HG03342 (cell line): ENCODE results near the gene TBC1D8.
"Not testable (repeated sequence)": the region's sequence is repeated elsewhere in the genome, so short reads cannot be mapped to it uniquely, and the experiment has no call there.

Experiments used
- ATAC-seq: cut with Tn5 transposase; IDR thresholded peaks from one replicate; pipeline ENCODE4 v1.9.1; 2021; ENCODE audit warnings: mild to moderate bottlenecking, moderate library complexity; ENCODE audit not compliant: unreplicated experiment

Gene TBC1D8

DNA sequence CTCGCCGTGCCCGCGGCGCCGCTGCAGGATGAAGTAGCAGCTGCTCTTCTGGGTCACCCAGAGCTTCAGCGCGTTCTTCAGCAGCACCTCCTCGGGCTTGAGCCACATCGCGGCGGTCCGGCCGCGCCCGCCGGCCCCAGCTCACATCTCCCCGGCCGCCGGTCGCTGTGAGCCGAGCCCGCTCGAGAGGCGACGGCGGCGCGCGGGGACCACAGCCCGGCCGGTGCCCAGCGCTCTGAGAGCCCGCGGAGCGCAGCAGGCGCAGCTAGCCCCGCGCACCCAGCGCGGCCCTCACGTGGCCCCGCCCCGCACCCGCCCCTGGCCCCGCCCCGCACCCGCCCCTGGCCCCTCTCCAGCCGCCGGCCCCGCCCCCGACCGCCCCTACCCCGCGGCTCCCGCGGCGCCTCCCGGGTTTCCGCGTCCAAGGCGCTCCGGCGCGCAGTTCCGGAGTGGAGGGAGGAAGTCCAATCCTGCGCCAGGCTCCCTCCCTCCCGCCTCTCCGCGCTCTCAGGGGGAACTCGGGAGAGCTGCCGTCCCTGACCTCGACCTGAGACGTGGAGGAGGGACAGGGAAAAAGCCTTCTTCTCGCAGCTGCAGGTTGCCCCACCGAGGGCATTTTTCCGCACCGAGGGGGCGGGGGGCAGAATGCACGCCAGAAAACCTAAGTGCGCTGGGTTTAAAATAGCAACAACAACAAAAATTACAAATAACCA is at the start of gene TBC1D8:
TBC1D8 (minus strand) TSS at position 237 of the 713 bp plus-strand sequence; CDS start at position 108, 129 bp downstream.
- peak; percentile 66 for ATAC-seq

GRCh38 chr2:101200676-101201075 is 49.5 kb upstream of the TBC1D8 start:
- ATAC-seq = no peak

GRCh38 chr2:101199251-101199791 is 48.1 kb upstream of the TBC1D8 start:
- no peak for ATAC-seq

- no peak for ATAC-seq
Observed at GRCh38 chr2:101197814-101198213, 46.6 kb upstream of the TBC1D8 start.

- no peak for ATAC-seq
Observed at GRCh38 chr2:101197215-101197745, 46.1 kb upstream of the TBC1D8 start.

DNA sequence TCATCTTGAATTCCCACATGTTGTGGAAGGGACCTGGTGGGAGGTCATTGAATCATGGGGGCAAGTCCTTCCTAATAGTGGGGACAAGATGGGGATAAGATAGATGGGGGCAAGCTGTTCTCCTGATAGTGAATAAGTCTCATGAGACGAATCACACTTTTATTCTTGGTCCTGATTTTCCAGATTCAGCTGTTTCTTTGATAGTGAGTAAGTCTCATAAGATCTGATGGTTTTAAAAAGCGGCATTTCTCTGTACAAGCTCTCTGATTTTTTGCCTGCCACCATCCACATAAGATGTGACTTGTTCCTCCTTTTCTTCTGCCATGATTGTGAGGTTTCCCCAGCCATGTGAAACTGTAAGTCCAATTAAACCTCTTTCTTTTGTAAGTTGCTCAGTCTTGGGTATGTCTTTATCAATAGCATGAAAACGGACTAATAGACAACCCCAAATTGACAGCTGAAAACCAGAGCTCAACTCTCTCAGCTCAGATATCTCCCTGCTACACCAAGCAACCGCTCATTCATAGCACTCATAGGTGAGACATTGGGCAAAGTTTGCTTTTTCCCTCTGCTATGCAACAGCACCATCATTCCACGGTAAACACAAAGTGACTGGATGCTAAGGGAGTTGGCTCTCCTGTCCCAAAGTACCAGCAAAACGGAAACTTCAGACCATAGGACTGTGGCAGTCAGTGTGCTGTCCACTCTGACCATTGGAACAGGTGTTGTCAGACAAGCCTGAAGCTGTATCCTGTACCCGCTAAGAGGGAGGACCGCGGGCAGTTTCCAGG is 44.9 kb upstream of the TBC1D8 start:
- no peak for ATAC-seq

DNA sequence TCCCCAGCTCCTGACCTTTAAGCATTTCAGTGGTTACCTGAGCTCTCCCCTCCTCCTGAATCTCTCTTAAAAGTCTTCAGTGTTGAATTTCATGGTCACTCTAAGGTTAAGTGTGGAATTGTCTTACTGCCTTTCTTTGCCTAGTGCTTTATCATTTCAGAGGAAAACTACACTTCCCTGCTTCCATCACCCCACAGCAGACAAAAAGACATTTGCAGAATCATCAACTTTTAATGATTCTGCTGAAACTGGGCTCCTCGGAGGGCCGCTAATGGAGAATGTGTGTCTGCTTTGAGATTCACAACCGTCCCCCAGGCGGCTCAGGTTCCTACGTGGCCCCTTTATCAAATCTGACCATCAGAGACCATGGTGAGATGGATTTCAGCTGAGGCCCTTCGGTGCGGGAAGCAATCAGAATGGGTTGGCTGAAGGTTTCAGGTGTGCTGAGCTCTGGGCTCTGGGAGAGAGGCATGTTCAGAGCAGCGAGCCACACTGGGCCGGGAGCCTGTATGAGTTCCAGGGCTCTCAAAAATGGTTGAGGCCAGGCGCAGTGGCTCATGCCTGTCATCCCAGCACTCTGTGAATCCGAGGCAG is 41.9 kb upstream of the TBC1D8 start:
- ATAC-seq = no peak

- no peak for ATAC-seq
Observed at GRCh38 chr2:101190747-101191516, 39.8 kb upstream of the TBC1D8 start.

GRCh38 chr2:101188683-101189405 is 37.7 kb upstream of the TBC1D8 start:
- ATAC-seq = no peak

- ATAC-seq = no peak
Observed at GRCh38 chr2:101187131-101187530, 35.9 kb upstream of the TBC1D8 start.

- ATAC-seq = no peak
Observed at GRCh38 chr2:101185656-101186055, 34.5 kb upstream of the TBC1D8 start.

DNA sequence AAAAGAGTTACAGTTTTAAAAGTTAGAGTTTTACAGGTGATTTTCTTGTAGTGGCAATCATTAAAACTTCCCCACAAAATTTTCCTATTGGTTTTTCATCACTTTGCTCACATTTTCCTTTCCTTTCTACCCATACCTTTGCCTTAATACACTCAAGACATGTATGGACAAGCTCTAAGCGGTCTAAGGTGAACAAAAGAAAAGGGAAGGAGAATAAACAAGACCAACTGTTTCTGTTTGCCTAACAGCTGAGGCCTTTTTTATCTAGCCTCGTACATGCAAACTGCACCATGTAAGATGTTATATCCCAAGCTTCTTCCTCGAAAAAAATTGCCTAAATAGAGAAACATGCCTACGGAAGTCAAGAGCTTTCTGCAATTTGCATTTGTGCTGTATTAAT is 33.9 kb upstream of the TBC1D8 start:
- no peak for ATAC-seq

DNA sequence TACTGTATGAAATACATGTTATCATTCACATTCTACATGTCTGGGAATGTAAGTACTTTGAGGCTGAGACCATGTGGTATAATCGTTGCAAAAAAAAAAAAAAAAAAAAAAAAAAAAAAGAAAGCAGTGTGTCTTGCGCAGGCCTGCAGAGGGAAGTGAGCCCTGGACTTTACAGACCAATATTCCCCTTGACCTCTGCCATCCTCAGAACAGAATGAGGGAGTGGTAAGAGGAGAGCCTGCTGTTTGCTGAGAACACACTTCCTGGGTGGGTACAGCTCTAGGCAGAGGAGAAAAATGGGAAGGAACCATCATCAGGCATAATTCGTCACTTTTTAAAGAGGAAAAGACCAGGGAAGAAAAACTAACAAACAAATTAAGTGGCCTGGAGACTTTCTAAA is 28.8 kb upstream of the TBC1D8 start:
- ATAC-seq = no peak

DNA sequence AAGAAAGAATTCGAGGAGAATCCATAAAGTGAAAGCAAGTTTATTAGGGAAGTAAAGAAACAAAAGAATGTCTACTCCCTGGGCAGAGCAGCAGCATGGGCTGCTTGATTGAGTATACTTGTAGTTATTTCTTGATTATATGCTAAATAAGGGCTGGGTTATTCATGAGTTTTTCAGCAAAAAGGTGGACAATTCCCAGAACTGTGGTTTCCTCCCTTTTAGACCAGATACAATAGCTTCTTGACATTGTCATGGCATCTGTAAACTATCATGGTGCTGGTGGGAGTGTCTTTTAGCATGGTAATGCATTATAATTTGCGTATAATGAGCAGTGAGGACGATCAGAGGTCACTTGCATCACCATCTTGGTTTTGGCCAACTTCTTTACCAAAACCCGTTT is 25.6 kb upstream of the TBC1D8 start:
- no peak for ATAC-seq

DNA sequence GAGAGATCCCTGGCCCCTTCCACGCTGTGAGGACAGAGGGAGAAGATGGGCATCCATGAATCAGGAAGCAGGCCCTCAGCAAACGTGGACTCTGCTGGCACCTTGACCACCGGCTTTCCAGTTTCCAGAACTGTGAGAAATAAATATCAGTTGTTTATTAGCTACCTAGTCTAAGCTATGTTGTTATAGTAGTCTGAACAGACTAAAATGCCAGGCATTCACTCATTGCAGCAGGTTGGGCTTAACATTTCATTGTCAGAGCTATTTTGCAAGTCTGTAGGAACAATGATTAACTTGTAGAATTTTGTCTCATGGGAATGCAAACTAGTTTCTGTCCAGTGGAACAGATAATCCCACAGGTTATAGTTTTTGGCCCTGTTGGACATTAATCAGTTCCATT is 24.8 kb upstream of the TBC1D8 start:
- no peak for ATAC-seq

DNA sequence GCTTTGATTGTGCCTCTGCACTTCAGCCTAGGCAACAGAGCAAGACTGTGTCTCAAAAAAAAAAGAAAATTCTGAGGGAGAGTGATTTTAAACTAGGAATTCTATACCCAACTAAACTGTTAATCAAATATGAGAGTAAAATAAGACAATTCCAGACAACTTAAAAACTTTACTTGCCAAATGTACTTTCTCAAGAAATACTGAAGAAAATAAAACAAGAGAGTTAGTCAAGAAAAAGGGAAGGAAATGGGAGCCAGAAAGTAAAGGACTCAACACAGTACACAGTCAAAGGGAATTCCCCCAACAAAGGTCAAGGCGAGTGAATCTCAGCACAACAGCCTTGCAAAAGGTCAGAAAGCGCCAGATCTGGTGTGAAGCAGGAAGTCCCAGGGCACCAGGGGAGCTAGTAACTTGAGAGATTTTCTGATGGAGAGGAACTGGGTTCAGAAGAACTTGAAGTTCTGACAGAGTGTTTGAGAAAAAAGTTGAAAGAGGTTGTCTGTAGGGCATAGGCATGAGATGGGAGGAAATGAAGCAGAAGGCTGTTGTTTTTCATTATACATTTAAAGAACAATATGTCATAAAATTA is 22.6 kb upstream of the TBC1D8 start:
- ATAC-seq = no peak

DNA sequence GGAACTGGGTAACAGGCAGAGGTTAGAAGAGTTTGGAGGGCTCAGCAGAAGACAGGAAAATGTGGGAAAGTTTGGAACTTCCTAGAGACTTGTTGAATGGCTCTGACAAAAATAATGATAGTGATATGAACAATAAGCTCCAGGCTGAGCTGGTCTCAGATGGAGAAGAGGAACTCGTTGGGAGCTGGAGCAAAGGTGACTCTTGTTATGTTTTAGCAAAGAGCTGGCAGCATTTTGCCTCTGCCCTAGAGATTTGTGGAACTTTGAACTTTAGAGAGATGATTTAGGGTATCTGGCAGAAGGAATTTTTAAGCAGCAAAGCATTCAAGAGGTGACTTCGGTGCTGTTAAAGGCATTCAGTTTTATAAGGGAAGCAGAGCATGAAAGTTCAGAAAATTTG is 18.6 kb upstream of the TBC1D8 start:
- ATAC-seq = not testable (repeated sequence)

- ATAC-seq = no peak
Observed at GRCh38 chr2:101168706-101169105, 17.5 kb upstream of the TBC1D8 start.

DNA sequence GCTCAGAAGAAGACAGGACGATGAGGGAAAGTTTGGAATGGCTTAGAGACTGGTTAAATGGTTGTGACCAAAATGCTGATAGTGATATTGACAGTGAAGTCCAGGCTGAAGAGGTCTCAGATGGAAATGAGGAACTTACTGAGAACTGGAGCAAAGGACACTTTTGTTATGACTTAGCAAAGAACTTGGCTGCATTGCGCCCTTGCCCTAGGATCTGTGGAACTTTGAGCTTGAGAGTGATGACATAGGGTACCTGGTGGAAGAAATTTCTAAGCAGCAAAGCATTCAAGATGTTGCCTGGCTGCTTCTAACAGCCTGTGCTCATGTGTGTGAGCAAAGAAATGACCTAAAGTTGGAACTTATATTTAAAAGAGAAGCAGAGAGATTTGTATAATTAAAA is 16.4 kb upstream of the TBC1D8 start:
- ATAC-seq = not testable (repeated sequence)

GRCh38 chr2:101164021-101164420 is 12.8 kb upstream of the TBC1D8 start:
- no peak for ATAC-seq
